DMS153 (cell line): Measurements from ENCODE around the gene SMIM30.
"Not testable (repeated sequence)": the region's sequence is repeated elsewhere in the genome, so short reads cannot be mapped to it uniquely, and the experiment has no call there.

Experiments
- DNase-seq: peaks from one replicate; lab custom pipeline; 2025; lab: John Stamatoyannopoulos, UW

SMIM30 gene

DNA sequence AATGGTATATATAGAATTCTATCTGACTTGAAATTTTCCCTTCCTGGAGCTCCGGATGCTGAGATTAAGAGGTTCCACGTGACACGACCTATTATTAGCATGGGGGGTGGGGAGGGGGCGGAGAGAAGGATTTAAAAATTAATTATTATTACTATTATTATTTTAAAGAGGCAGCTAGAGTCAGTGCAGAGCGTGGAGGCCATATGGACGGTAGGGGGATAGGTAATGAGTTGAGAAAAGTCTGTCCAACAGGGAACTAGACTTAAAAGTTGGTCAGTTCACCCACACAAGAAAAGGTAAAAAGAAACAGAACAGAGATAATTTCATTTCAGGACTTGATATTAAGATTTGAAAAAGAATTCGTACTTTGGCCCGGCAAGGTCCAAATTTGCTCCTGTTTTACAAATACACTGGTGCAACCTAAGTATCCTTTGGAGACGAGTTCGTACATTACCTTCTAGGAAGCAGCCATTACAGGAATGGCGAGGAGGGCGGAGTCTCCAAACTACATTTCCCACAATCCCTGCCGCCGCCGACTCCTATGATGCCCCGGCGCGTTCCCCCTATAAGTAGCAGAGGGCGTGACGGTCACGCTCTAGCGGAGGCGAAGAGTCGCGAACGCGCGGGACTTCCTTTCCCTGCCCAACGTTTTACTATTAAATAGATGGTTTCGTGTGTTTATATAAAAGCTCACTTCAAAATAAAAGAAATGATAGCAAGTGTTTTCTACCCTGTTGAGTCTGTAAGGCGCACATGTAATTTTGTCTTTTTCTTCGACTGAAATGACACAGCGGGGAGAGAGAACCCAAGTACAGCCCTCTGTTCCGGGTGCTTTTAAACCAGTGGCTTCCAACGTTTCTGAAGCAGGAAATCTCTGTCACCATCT is at the start of gene SMIM30:
Gene SMIM30, minus strand, starts transcription at position 481 of the 886 bp plus-strand sequence. CDS start 976 bp downstream, outside the sequence.
- DNase-seq, result peak; percentile 89

- not testable (repeated sequence) for DNase-seq
Observed at GRCh38 chr7:113166176-113166575, 47.8 kb upstream of the SMIM30 start.

DNA sequence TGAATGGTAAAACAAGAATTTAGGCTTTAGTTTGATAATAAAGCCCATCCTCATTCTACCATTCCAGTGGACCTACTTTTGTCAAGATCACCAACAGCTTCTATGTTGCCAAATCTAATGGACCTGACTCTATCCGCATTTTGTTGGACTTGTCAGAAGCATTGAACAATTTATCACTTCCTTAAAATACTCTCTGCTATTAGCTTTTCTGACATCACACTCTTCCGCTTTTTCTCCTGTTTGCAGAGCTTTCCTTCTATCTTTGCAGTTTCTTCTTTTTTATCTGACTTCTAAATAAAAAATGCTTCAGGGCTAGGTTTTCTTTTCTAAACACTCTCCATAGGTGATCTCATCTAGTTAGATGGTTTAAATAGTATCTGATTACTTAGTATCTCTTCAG is 42.7 kb upstream of the SMIM30 start:
- DNase-seq, result no peak

DNA sequence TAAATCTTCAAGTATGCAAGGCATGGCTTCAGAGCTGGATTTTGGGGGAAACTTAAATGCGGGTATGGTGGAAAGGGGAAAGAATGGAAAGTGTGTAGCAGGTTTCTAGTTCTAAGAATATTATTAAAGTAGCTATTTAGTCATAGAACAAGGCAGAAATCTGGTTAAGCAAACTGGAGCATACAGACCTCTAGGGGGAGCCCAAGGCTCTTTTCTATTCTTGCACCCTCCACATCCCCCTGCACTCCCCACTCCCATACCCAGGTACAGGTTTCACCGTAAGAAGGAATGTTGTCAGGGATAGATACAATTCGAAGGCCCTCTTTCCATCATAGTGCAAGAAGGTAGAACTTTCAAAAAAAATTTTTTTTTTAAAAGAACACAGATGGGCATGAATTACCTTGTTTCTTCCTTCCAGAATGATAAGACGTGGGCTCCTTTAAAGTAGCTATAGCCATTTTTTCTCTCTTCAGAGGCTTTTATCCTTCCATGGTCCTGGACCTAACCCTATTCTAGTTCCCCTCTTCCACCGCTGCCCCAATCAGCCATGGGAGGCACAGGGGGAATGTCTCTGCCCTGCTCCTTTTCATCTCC is 41.5 kb upstream of the SMIM30 start:
- DNase-seq, result peak; percentile 47

DNA sequence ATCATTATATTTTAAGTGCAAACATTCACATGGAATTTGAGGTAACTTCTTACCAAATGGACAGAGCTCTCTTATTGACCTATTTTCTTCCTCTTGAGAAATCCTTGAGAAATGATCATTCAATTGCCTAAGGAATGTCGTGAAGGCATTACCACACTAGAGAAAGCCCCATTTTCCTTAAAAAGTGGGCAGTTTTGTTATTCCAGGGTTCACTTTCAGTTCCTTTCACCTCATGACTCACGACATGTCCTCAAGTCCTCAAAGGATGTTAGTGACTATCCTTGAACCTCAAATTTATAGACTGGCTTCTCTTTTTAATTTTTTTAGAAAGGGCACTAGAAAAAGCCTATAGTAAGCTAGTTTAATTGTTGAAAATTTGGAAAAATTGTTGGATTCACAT is 40.4 kb upstream of the SMIM30 start:
- DNase-seq, result no peak

- DNase-seq, result no peak
Observed at GRCh38 chr7:113154117-113154516, 35.8 kb upstream of the SMIM30 start.

DNA sequence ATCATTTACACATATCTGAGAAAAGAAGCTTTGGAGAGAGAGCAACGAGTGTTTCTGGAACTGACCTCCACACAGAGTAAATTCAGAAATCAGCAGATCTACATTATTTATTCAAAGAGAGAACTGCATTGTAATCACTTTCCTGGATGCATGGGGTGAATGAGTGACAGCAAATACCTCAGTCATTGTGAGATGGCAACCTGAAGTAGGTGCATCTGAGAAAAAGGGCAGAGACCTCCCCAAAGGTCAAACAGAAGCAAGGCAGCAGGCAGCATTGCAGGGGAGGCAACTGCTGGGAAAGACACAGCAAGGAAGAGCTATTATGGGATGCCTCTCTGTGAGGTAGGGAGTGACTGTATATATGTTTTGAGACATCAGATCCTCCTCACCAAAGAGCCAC is 26.5 kb upstream of the SMIM30 start:
- no peak for DNase-seq

- DNase-seq, result no peak
Observed at GRCh38 chr7:113143486-113144257, 25.3 kb upstream of the SMIM30 start.

DNA sequence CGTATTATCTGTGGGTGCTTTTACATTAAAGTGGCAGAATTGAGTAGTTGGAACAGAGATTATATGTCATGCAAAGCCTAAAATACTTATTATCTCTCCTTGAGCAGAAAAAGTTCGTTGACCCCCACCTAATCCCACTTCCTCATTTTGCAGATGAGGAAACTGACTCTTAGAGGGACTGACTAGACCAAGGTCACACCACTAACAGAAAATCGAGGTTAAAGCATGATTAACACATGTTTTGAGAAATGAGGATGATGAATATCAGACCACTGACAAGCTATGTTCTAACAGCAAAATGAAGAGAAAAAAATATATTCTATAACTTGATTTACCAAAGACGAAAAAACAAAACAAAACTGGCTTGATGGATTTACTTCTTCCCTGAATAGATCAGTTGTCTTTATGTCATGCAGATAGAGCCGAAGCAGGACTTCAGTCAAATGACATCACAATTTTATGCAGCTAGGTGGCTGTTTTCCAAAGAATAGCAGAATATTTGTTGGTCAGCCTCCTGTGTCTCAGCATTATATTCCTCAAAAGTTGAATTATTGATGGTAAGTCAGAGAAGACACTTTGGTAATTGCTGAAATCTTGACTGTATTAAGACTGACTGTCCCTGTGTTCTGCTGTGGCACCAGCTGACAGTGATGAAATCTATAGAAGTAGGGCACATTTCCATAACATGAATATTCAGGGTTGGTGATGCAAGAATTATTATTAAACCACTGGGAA is 24.2 kb upstream of the SMIM30 start:
- no peak for DNase-seq

GRCh38 chr7:113141803-113142202 is 23.4 kb upstream of the SMIM30 start:
- DNase-seq, result no peak

GRCh38 chr7:113140956-113141355 is 22.6 kb upstream of the SMIM30 start:
- DNase-seq, result no peak

DNA sequence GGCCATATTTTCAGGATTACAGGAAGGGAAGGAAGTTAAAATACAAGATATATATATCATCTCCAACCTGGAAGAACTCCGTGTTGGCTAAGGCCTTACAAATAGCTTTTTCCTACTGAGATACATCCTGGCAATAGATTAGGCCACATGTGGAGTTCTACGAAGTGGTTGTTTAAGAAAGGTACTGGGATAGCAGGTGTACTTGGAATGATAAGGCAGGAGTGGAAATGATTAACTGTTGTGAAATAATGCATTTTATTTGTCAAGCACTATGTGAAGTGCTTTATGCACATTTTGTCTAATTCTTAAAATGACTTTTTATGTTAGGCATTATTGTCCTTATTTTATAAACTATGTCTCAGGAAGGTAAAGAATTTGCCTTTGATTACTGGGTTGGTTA is 18.9 kb upstream of the SMIM30 start:
- DNase-seq, result no peak

DNA sequence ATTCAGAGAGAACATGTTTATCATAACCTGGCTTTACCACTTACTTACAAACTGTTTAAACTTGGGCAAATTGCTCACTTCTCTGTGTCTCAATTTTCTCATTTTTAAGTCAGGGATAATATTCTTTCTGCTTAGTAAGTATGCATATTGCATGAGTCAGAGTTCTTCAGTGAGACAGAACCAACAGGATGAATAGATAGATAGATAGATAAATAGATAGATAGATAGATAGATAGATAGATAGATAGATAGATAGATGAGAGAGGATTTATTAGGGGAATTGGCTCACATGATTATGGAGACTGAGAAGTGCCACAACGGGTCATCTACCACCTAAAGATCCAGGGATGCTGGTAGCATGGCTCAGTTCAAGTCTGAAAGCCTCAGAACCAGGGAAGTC is 15.7 kb upstream of the SMIM30 start:
- no peak for DNase-seq

DNA sequence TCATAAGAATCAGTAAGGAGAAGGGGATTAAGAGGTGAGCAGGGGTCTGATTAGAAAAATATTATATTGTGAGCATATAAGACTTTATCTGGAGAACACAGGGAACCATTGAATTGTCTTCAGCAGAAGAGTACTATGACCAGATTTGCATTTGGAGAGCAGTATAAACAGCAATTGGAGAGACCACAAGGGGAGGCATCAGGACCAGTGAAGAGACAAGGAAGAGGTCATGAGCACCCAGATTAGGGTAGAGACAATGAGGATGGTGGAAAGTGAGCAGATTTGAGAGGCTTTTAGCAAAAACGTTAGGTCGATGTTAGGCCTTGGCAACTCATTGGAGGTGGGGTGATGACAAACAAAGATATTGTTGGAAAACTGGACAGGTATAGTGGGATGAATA is 13.0 kb upstream of the SMIM30 start:
- DNase-seq, result no peak

DNA sequence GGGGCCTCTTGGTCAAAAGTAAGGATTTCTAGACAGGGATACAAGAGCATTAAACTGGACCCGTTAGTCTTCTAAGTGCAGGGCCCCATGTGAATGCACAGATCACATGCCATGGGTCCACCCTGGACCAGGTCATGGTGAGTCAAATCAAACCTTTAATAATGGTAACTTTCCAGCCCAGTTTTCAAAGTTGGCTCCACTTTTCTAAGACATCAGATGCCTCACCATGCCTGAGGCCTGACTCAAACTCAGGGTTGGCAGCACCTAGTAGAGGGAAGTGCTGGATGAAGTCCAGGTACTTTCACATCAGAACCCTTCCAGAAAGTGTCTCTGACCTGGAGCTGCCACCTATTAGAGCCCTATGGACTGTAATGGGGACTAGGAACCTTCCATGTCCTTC is 9.7 kb upstream of the SMIM30 start:
- DNase-seq, result no peak

GRCh38 chr7:113125728-113126127 is 7.4 kb upstream of the SMIM30 start:
- no peak for DNase-seq

DNA sequence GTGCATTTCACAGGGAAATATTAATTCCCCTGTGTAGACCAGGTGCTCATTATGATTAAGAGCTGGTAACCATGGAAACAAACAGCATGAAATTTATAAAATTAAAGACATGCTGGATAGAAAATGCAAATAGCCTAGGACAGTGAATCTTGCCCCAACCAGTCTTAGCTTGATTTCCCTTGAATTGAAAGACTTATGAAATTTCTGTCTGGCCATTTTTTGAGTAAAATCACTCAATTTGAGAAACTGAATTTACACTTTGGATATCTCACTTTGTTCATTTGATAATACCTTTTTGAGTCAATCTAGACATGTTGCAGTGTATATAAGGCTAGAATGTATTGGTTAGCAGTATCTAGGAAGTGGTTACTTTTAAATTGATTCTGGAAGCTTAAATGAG is 4.4 kb upstream of the SMIM30 start:
- no peak for DNase-seq

DNA sequence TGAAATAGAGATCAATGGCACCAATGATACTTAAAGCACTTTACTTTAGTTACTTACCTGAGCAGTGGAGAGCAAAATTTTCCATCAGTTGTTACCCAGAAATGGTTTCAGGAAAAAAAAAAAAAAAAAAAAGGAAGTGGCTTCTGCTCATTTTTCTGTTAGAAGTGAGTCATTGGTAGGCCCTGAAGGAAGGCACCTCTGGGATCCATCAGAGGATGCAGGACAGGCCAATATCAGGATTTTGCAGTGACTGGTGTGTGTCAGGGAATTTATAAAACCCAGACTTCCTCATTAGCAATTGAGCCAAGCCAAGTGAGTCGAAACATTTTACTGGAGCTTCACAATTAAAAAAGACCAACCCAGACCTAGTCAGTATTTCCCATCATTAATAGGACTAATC is 2.3 kb upstream of the SMIM30 start:
- DNase-seq, result no peak

- no peak for DNase-seq
Observed at GRCh38 chr7:113119429-113119828, 1.1 kb upstream of the SMIM30 start.

DNA sequence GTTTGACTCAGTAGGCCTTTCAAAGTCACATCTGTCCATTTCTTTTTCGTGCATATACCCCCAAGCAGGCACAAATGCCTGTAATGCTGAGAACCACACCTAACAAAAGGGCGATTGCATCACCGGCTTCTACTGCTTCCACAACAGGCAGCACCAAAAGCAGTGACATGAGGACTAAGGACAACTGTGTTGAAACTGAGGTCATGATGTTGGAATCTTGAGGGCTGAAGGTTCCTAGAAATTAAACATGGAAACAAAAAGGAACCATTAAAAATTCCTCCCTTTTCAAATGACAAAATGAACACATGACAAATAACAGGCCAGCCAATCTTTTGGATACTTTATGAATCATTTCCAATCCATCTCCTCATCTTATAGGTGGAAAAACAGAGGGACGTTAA is 980 bp downstream of the SMIM30 start:
- DNase-seq, result not testable (repeated sequence)

DNA sequence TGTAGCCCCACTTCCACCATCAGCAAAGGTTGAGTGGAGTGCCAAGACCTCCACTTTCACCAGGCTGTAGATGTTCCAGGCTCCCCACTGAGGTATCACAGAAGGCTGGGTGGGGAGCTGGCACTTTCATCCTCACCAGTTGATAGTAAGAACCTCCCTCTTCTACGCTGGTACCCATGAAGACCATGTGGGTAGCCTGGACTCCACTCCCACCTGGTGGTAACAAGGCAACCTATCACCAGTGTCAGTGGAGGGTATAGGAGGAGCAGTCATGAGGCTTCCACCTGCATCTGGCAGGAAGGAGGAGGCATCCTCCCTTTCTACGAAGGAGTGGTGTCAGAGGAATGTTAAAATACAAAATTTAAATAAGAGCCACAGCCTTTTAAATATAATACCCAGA is 4.4 kb downstream of the SMIM30 start:
- DNase-seq, result no peak

DNA sequence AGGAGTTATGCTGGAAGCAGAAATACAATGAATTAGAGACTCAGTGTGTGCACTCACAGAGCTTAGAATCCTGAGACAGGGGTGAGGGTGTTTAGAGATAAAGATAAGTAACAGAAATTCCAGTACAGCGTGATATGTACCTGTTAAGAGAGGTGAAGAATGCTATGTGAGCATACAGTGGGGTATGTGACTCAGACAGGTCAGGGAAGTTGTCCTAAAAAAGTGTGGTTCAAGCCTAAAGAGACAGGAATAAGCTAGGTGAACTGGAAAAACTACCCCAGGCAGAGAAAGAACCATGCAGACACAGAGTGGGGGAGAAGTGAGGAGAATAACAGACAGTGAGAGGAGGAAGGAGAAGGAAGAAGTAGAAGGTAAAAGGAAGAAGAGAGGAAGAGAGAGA is 8.6 kb downstream of the SMIM30 start:
- DNase-seq, result no peak
